Inflammatory macrophage (primary cell): ENCODE data around the gene LIN7A.
"Not testable (repeated sequence)": the region's sequence is repeated elsewhere in the genome, so short reads cannot be mapped to it uniquely, and the experiment has no call there.

Source experiments
- DNase-seq, 2 donors: peaks; one replicate each; pipeline ENCODE4 v3.0.0-alpha.2; 2020 to 2022

LIN7A gene

DNA sequence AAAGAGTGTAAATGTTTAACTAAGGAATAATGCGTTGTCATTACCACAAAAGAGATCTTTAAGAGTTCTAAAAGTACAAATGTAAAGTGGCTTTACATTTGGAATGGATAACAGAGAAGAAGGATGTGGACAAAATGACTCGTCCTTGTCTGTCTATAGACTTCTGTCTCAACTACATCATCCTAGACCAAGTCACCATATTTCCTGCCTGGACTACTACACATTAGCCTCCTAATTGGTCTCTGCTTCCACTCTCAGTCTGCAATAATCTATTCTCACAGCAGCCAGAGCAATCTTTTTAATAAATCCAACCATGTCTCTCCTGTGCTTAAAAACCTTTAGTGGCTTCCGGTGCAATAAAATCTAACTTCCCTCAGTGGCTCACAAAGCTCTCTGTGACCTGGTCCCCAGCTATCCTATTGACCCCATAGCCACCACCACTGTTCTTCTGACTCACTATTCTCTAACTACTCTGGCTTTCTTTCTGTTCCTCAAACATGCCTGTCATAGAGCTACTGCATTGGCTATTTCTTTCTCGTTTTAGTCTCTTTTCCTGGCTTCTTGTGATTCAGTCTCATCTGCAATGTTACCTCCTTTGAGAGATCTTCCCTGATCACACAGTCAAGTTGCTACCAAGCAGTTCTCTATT lies 130.0 kb downstream of the LIN7A start:
- no peak for DNase-seq

DNA sequence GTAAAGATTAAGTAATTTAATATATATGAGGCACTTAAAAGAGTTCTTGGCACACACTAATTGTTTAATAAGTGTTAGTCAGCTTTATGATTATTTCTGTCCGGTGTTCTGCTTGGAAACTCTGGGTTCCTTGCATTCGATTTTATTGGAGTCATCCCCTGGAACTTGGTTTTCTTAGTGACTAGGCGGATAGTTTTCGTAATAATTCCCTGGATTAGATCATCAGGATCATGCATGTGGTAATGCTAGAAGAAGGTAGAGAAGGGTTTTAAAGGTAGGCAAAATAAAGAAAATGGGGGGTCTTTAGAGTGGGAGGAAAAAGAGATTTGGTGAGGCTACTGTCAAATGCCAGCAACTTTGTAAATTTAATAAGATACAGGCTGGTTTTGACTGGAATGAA lies 132.6 kb downstream of the LIN7A start:
- DNase-seq = no peak

DNA sequence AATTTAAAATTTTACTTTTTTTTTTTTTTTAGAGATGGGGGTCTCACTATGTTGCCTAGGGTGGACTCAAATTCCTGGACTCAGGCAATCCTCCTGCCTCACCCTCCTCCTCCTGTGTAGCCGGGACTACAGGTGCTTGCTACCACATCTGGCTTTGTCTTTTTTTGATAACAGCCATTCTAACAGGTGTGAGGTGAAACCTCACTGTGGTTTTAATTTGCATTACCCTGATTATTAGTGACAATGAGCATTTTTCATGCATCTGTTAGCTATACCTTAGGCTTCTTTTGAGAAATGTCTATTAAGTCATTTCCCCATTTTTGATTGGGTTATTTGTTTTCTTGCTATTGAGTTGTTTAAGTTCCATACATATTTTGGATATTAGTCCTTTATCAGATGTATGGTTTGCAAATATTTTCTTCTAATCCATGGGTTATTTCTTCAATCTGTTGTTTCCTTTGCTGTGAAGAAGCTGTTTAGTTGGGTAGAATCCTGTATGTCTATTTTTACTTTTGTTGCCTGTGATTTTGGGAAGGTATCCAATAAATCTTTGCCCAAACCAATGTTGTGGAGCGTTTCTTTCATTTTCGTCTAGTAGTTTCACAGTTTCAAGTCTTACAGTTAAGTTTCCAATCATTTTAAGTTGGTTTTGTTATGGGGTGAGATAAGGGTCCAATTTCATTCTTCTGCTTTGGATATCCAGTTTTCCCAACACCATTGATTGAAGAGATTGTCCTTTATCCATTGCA lies 134.9 kb downstream of the LIN7A start:
- no peak for DNase-seq

DNA sequence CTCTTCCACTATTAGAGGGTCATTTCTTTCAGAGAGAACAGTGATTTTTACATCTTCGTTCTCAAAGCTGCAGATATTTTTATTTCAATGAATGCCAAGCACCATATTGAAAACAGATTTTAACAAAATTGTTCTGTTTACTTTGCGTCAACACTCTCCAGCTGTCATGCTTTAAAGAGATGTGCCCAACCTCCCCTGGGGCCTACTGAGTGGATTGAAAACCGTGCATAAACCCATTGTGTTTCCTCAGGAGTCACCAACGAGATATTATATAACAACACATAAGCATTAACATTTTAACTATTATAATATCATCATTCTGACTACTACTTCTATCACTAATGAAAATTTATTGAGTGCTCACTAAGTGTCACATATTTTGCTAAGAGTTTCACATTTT lies 139.5 kb downstream of the LIN7A start:
- no peak for DNase-seq

DNA sequence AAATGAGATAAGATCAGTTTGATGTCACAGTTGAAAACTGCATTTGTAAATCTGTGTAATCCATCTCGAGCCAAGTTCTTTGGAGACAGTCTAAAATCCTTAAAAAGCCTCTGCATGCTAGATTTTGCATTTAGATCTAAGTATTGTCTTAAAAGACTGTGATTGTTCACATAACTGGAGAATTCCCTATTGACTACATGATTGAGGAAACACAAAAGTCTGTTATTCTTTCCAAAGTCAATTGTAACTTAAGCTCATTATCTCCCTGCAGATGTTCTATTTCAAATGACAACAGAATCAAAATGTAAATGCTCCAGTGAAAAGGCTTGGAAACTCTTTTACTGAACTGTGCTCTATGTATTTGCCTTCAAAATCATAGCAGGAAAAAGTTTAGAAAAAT lies 143.2 kb downstream of the LIN7A start:
- no peak for DNase-seq

DNA sequence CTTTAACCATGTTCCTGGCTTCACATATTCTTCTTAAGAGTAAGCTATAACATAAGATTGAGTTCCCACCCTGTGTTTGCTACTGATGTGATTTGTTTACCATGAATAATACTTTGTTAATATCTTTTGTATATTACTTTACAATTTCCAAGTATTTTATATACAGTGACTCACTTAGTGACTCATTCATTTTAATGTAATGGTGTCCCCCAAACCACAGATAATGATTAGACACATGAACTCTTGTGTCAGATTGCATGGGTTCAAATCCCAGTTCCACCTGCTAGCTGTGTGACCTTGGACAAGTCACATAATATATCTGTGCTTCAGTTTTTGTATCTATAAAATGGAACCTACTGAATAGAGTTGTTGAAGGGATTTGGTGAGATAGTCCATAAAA lies 144.9 kb downstream of the LIN7A start:
- DNase-seq = no peak

DNA sequence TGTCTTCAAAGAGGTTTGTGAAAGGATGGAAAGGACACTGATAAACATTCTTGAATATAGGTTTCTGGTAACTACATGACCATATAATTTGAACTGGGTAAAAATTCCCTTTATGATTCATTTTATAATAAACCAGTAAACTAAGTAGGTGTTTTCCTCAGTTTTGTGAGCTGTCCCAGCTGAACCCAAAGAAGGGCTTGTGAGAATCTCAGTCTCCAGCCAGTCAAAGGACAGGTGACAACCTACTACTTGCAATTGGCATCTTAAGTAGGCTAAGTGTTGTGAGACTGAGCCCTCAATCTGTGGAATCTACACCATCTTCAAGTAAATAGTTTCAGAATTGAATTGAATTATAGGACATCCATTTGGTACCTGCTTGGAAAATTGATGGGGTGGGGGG lies 145.9 kb downstream of the LIN7A start:
- DNase-seq = no peak

DNA sequence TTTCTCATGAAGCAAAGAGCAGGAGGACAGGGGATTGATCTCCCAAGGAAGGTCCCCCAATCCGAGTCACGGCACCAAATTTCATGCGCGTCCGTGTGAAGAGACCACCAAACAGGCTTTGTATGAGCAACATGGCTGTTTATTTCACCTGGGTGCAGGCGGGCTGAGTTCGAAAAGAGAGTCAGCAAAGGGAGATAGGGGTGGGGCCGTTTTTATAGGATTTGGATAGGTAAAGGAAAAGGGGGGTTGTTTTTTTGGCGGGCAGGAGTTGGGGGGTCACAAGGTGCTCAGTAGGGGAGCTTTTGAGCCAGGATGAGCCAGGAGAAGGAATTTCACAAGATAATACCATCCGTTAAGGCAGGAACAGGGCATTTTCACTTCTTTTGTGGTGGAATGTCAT lies 149.3 kb downstream of the LIN7A start:
- not testable (repeated sequence) for DNase-seq

DNA sequence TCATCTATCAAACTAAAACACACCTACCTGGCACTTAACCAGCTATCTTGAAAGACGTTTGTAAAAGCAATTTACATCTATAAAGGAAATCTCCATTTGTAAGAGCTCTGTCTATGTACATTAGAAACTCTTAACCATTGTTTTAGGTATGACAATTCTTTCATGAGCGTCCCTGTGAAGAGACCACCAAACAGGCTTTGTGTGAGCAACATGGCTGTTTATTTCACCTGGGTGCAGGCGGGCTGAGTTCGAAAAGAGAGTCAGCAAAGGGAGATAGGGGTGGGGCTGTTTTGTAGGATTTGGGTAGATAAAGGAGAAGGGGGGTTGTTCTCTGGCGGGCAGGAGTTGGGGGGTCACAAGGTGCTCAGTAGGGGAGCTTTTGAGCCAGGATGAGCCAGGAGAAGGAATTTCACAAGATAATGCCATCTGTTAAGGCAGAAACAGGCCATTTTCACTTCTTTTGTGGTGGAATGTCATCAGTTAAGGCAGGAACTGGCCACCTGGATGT lies 154.7 kb downstream of the LIN7A start:
- not testable (repeated sequence) for DNase-seq

DNA sequence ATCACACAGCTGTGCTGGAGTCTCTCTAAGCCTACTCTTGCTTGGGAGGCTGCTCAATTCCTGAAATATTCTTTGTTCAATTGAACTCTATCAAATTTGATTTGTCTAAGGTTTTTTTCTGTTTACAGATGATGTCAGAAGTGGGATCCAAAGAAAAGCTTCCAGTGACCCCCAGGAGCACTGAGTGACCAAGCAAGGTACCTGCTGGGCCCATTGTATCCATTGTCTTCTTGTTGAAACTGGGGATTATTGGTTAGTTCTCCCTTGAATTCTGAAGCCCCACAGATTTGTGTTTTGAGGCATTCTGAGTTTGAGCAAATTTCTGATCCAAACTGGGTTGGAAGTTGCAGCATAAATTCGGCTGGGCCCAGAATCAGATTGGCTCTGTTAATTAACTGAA lies 156.4 kb downstream of the LIN7A start:
- no peak for DNase-seq

DNA sequence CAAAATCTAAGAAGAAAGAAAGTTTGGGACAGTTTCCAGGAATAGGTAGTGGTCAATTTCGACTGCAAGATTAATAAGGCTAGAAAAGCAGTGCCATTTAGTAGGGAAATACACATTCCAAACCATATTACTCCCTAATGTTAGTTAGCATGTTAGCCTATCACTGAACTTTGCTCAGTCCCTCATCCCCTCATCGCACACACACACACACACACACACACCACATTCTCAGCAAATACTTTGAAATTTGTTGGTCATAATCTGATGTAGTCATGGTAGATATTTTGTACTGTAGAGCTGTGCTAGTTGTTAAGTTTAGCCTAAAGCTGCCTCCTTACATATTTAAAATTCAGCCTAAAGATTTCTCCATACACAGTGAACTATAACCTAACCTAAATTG lies 157.0 kb downstream of the LIN7A start:
- no peak for DNase-seq

DNA sequence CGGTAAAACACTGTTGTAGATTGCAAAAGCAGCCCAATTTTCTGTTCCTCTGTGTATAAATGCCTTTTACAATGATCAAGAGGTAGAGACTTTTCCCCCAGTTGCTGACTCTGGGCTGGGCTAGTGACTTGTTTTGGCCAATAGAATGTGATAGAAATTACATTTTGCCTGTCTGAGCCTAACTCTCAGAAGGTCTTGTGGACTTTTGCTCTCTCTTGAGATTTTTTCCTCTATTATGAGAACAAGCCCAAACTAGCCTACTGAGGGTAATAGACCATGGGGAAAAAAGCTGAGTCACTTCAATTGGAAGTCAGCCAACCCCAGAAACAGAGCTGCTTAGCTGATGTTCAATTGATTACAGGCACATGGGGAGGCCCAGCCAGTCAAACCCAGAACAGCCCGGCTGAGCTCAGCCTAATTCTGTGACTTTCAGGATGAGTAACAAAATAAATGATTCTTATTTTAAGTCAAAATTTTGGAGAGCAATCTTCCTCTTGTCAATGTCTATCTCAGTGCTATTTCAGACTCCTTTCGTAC lies 159.7 kb downstream of the LIN7A start:
- DNase-seq = peak in 1 of 2 donors; percentile 5

DNA sequence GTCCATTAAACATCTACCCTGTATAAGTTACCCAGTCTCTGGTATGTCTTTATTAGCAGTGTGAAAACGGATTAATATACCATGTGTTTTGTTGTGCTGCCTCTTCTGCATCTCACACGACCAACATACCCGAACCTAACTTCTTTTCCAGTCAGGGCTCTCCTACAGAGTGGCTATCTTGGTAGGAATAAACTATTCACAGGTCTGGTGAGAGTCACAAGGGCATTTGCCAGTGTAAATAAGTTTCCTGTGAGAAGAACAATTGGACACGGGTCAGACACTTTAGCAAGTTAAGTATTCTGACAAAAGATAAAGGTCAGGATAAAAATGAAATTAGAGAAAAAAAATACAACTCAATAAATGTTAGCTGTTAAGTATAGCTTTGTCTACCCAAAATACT lies 160.1 kb downstream of the LIN7A start:
- DNase-seq = no peak

DNA sequence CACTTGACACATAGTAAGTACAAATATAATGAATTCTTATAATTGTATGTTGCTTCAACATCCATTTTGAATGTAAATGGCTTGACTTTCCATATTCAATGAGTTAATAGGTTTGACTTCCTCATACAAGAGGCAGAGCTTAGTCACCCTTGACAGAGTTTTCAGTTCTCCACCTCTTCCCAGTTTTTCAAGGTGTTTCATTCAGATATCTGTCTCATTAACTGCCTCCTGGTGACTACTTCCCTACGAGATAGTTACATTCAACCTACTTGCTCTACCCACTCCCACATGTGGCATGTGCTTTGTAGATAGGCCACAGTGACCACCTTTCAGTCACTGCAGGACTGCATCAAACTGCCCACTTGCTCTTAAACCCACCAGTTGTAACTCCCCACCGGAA lies 161.0 kb downstream of the LIN7A start:
- DNase-seq = no peak

DNA sequence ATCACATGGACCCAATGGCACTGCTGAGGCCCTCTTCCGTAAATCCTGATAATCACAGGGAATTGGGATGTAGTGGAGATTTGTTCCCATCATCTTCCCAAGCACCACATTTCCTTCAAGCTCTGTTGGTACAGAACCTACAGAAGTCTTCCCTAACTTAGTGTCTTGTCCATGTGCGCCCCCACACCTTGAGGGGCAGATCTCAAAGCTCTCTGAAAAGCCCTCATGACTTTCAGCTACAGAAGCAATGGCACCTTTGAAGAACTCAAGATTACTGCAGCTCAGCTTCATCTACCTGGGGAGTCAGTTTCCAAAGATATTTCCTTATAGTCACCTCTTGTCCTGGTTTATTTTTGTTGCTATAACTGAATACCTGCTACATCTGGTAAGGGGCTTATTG lies 166.8 kb downstream of the LIN7A start:
- no peak for DNase-seq

DNA sequence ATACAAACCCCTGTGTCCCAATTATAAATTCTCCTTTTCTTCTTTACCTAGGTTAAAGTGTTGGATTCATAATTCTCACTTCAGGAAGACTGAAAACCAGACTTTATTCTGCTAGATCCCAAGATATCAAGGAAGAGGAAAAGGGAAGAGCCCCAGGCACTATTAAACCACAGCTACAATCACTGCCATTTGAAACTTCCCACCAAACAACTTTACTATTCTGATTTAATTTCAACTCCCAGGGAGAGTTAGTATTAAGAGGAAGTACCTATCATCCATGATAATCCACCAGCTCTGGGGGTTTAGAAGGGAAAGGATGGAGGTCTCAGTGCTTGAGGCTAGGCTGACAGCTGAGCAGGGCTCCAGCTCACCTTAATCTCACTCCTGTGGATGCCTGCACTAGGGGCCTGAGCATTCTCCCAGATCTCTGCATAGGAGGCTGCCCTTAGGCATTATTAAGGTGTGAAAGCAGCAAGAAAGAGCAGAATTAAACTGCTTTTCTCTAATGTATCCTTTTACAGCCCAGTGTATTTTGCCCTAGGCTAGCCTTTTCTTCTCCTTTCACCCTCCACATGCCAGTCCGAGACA lies 168.1 kb downstream of the LIN7A start:
- DNase-seq = no peak

DNA sequence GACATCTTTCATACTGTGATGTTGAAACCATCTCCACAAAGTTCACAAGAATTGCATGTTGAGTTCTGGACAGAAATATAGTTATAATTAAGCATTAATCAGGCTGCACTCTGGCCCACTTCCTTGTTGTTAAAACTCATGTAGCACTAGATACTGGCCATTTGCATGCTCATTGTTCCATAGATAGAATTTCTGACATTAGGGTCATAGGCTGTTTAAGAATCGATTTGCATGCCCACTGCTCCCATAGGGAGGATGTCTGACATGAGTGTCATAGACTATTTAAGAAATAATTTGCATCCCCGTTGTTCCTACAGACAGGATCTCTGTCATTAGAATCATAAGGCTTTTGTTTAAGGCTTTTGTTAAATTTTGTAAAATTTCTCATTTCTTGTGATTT lies 170.8 kb downstream of the LIN7A start:
- no peak for DNase-seq

DNA sequence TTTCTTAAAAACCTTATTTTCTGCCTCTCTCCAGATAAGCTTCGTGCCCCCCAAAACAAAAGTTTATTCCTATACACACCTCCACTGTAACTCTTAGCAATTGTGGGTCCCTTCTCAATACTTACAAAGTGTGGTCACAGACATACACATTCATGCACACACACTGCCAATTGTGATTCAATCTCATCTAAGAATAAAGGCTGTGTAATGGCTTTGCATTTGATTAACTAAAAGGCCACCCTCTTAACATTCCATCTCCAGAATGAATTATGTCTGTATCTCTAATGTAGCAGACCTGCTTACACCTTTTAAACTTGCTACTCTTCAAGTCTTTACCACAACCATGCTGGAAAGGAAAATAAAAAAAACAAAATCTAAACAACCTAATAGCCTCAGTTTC lies 171.5 kb downstream of the LIN7A start:
- DNase-seq = no peak

DNA sequence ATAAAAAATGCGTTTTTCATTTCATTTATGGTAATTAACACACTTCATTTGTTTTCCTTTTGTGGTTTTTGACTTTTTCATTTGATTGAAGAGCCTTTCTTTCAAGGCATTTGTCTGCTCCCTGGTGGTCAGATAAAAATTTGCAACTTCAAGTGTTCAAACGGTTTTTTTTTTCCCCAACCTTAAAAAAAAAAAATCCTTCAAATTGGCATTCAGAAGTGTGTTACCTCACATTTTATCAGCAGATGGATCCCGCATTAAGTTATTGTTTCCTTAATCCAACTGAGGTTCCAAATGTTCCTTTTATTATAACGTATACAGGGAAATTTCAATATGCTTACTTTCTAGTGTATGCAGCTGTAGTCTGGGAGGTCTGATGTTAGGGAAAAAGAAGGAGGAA lies 173.9 kb downstream of the LIN7A start:
- DNase-seq = peak in 1 of 2 donors; percentile 40

DNA sequence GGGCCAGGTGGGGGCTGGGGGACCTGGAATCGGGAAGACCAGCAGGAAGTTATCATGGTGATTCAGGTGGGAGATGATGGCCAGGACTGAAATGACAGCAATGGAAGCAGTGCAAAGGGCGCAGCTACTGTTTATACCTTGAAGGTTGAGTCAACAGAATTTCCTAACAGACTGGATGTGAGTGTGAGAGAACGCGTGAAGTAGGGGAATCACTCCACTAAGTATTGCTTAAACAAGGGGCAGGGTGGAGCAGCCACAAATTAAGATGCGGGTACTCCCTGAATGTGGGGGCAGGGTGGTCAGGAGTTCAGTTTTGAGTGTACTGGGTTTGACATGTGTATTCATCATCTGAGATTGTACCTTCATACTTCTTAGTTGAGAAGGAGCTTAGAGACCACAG lies 175.9 kb downstream of the LIN7A start:
- DNase-seq = no peak

DNA sequence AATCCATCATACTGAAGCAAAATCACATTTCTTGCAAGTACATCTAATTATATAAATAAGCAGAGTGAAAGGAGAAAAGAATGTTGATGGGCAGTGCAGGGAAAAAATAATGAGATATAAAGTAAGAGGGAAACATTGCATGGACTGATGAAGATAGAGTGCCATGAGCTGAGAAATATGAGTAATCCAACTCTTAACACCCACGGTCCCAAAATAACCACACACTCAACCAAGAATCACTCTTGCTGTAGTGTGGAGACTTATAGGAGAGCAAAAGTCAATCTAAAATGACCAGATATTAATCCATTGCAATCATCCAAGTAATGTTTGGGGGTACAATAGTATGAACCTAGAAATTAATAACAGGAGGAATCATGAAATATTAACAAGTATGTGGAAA lies 180.9 kb downstream of the LIN7A start:
- no peak for DNase-seq

DNA sequence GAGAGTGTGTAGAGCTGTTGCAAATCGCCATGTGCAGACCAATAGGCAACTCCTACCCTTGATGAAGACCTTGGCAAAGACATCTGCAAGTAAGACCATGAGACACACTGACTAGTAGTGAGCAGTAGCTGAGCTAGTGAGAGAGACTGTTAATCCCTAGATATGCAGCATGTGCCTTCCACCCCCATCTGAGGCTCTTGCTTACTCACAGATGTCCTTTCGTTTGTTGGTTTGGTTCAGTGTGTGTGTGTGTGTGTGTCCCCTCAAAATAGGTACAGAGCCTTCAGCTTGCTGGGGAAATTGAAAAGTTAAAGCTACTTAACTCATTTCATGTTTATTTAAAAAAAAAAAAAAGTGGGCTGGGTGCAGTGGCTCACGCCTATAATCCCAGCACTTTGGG lies 183.5 kb downstream of the LIN7A start:
- no peak for DNase-seq

DNA sequence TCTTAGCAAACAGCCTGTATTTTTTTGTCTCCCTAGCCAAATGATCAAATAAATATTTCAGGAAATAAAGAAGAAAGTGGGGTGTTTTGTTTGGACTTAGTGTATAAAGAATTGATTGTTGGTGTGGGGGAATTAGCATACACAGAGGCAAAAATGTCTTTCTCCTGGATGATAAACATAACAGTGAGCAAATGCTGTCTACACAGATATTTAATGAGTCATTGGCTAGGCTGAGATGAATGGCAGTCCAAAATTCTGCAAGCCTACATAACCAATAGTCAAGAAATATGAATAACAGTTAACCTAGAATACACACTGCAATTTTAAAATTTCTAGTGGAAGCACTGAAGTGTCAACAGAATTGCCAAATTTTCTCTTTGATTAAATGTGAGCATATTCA lies 185.3 kb downstream of the LIN7A start:
- DNase-seq = no peak

DNA sequence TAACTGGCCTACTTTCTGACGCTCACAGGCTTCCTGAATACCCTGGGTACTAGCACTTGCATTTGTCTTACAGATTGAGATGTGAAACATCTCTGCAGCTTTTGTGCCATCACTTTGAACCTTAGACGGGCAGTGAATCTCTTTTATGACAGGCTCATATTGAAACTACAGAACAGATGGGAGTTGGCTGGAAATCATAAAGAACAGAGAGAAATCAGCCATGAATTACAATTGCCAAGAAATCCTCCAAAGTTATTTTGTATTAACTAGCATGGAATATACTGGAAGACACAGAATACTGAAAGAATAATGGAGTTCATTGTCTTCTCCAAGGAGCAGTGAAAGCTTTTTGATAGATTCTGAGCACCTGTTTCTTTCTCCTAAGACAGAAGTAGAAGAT lies 188.3 kb downstream of the LIN7A start:
- no peak for DNase-seq
